M059J (cell line): ENCODE measurements around the gene ACTR1B. TPM values are rescaled to one million over a fixed set of nuclear protein-coding genes. Genes with fewer than 3 reads are reported as not detected.
"Not testable (repeated sequence)": the region's sequence is repeated elsewhere in the genome, so short reads cannot be mapped to it uniquely, and the experiment has no call there.

Experiments used
- DNase-seq: peaks from one replicate; pipeline ENCODE4 v3.0.0-alpha.2; 2012; ENCODE audit warnings: low read depth
- total RNA-seq: library from RNA; depleted of rRNA; stranded (reverse); fragments of >200 nt; shearing (Covaris generic); gene quantifications from 2 replicates; pipeline ENCODE4 v1.2.3, GENCODE V29; 2014

The ACTR1B gene
- total RNA-seq, 1 experiment from 2014 or later, result 52.6 TPM

DNA sequence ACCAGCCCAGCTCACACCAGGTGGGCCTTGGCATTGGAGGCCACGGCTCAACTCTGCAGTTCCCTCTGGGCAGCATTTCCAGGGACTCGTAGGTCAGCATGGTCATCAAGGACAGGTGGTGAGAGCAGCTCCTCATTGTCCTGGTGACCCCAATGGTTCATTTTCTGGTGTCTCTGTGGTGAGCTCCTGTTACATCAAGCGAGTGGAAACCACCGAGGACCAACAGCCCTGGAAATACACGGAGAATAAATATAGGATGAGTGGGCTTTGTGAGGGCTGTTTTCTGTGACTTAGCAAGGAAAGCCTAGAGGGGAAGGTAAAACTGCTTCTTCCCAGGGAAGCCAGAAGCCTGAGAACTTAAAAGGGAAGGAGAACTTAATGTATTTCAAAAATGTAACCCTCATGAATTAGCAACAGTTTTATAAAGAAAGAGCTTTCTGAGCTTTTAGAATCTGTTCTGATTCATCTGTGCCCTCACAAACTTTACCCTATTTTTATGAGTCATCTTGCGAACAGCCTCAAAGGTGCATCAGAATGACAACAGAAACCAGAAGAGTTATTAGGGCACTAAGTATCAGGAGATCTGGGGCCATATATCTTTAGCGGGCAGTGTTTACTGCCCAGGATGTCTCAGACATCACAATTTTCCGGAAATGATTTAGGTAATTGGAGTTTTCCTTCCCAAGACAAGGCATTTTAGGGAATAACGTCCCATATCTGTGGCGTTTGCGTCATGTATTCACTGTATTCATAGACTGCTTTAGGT lies 24.4 kb upstream of the ACTR1B start:
- DNase-seq, result peak; percentile 40

DNA sequence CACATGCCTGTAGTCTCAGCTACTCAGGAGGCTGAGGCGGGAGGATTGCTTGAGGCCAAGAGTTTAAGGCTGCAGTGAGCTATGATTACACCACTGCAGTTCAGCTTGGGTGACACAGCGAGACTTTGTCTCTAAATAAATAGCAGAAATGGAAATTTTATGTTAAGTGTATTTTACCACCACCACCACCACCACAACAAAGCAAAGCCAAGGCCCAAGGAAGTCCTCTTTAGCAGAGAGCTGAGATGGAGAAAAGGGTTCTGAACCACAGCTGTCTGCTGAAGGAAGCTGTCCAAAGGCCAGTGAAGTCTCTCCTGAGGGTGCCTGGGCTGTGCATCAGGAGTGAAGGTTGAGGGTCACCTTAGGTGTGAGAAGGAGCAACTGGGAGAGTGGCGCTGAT lies 23.4 kb upstream of the ACTR1B start:
- DNase-seq, result not testable (repeated sequence)

DNA sequence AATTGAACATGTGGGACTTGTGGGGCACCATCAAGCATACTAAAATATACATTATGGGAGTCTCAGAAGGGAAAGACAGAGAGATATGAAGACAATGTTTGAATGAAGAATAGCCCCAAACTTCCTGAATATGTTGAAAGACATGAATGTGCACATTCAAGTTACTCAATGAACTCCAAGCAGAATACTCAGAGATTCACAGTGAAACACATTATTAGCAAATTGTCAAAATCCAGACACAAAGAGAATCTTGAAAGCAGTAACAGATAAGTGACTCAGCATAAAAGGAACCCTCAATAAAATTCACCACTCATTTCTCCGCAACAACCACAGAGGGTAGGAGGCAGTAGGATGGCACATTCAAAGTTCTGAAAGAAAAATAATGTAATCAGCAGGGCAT lies 14.5 kb upstream of the ACTR1B start:
- DNase-seq, result no peak

DNA sequence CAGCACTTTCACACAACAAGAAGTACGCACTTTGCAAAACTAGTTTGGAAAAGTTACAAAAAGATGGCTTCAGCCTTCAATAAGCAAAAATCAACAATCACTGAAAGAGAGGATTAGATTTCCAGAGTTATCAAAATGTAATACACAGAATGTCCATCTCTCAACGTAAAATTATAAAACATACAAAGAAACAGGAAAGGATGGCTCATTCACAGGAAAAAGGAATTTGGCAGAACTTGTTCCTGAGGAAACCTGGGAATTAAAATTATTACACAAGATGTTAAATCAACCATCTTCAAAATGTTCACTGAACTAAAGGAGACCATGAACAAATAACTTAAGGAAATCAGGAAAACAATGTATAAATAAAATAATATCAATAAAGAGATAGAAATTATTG lies 13.6 kb upstream of the ACTR1B start:
- DNase-seq, result no peak

DNA sequence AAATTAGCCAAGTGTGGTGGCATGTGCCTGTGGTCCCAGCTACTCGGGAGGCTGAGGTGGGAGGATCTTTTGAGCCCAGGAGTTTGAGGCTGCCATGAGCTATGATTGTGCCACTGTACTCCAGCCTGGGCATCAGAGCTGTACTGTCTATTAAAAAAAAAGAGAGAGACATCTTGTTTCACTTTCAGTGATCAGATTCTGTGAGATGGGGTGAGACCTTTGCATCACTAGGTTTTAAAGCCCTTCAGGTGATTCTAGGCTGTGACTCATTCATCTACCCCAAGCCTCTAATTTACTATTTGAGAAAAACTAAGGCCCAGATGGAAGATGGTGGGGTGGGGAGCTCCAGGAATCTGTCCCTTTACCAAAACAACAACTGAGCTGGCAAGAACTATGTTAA lies 12.8 kb upstream of the ACTR1B start:
- no peak for DNase-seq

DNA sequence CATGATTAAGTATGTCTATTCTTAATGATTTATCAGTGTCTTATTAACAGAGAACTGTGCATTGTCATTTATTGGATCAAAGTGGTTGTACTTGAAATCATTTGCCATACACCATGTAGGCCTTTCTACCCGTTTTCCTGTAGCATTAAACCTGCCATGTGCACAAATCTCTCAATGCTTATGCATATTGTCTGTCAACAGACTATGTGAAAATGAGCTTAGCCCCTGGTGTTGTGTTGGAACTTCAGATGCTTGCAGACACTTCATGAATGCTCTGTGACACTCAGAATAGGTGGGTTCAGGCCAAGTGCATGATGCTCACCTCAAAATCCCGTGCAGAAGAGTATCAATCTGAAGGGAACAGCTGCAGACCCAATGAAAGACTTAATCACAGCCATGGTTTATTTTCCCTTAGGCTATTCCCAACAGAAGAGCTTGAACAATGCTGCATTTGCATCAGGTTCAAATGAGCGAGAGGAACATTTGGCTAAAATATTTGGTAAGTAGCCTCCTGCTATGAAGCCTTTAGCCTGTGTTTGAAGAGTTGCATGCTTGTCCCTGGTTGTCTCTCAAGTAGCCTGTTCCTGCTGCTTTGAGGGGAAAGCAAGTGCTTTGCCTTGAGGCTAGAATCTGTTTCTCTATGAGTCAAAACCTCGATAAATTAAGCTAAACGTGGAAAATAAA lies 11.7 kb upstream of the ACTR1B start:
- DNase-seq, result no peak

DNA sequence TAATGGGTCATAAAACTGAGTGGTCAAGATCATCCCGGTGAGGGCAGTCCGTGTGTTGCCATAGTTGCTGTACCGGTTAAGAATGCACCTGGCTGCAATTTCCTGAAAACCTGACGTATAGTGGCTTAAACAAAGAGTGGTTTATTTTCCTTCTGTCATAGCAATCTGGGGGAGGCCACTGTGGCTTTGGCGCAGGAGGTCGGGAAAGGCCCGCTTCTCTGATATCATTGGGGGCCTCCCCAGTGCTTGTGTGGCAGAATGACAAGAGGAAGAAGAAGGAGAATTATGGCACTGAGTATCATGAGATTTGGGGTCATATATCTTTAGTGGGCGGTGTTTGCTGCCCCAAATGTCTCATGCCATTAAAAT lies 10.1 kb upstream of the ACTR1B start:
- no peak for DNase-seq

DNA sequence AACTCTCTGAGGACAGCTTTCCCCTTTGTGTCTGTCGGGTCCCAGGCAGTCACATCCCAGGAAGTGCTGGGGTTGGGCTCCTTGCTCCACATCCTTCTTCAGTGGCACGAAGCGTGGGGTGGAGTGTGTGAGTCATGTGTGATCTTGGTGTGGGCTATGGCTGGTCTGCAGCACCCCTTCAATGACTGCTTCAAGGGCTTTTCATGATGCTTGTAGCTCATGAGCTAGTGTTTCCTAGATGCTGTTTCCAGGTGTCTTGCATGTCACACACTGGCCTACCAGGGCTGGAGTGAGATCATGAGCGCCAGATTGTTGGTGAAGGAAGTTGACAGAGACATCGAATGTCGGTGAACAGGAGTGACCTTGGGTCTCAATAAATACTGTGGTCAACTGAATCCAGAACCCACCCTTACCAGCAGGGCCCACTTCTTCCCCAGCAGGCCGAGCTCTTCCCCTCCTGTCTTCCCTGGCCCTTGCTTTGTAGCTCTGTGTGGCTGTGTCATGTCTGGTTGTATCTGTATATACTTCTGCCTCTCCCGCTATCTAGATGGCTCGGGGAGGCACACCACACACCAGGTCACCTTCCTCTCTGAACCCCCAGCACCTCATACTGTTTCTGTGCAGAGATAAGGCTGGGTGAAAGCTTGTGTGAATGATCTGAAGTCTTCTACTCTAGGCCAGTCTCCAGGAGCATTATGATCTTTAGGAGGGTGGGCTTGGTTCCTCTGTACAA lies 9.5 kb upstream of the ACTR1B start:
- no peak for DNase-seq

DNA sequence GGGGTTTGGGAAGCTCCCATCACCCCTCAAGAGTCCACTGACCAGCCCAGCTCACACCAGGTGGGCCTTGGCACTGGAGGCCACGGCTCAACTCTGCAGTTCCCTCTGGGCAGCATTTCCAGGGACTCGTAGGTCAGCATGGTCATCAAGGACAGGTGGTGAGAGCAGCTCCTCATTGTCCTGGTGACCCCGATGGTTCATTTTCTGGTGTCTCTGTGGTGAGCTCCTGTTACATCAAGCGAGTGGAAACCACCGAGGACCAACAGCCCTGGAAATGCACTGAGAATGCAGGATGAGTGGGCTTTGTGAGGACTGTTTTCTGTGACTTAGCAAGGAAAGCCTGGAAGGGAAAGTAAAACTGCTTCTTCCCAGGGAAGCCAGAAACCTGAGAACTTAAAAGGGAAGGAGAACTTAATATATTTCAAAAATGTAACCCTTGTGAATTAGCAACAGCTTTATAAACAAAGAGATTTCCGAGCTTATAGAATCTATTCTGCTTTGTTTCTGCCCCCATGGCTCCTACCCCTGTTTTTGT lies 8.8 kb upstream of the ACTR1B start:
- DNase-seq, result not testable (repeated sequence)

DNA sequence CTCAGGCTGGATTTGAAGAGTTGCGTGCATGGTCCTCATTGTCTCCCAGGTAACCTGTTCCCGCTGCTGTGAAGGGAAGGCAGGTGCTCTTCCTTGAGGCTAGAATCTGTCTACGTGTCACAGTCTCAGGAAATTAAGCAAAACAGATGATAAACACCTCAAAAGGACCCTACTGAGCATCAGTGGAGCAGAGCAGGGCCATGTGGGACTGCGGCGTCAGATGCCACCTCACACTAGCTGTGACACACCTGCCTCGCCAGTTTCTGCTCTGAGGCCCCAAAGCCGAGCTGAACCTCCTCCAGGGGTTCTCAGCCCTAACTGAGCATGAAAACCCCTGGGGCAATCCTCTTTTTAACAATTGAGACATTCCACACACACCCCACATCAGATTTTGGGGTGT lies 7.7 kb upstream of the ACTR1B start:
- DNase-seq, result no peak

DNA sequence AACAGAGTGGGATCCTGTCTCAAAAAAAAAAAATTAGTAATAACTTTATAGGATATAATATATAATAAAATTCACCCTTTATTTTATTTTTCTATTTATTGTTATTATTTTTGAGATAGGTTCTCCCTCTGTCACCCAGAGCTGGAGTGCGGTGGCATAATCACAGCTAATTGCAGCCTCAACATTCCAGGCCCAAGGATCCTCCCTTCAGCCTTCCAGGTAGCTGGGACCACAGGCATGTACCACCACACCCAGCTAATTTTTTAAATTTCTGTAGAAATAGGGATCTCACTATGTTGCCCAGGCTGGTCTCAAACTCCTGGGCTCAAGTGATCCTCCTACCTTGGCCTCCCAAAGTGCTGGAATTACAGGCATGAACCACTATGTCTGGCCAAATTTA lies 6.6 kb upstream of the ACTR1B start:
- no peak for DNase-seq

DNA sequence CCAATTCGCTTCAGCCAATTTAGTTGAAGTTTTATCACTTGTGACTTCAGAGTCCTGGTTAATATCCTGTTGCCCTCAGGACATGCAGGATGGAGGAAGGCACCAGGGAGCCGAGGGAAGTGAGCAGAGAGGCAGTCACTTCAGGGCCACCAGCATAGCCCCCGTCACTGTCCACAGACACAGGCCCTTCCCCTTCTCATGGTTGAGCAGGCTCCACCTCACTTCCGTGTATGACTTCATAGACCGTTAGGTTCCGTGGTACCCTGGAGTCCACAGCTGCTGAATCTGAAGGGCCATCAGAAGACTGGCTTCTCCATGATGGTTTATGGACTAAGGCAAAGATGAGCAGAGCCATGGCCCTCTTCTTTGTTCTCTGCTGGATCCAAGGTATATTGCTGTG lies 5.6 kb upstream of the ACTR1B start, which contains the start of gene C2orf92:
Gene C2orf92, plus strand, starts transcription at position 266 of the 400 bp plus-strand sequence. Its CDS starts 76 bp downstream, at position 342.
- DNase-seq, result no peak

DNA sequence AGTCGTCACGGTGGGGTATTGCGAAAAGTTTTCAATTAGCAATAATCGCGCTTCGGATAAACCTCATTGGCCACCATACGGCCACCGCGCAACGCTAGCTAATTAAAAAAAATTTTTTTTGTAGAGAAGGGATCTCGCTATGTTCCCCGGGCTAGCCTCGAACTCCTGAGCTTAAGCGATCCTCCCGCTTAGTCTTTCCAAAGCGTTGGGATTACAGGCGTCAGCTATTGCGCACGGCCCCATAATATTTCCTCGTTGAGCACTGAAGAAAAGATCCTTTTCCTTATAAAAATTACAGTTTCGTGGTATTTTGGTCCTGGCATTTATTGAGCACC lies 759 bp upstream of the ACTR1B start:
- DNase-seq, result no peak

DNA sequence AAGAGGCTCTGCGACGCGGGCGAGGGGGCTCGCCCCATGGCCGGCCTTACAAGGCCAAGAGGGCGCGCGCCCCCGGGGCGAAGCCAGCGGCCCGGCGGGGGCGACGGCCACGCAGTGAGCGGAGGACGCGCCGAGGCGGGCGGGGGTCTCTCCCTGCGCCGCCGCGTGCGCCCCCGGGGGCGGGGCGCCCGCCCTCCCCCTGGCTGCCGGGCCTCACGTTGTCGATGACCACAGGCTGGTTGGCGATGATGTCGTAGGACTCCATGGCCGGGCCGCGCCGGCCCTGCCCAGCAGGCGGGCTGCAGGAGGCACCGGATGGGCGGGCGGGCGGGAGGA lies 250 bp downstream of the ACTR1B start:
- DNase-seq, result no peak

DNA sequence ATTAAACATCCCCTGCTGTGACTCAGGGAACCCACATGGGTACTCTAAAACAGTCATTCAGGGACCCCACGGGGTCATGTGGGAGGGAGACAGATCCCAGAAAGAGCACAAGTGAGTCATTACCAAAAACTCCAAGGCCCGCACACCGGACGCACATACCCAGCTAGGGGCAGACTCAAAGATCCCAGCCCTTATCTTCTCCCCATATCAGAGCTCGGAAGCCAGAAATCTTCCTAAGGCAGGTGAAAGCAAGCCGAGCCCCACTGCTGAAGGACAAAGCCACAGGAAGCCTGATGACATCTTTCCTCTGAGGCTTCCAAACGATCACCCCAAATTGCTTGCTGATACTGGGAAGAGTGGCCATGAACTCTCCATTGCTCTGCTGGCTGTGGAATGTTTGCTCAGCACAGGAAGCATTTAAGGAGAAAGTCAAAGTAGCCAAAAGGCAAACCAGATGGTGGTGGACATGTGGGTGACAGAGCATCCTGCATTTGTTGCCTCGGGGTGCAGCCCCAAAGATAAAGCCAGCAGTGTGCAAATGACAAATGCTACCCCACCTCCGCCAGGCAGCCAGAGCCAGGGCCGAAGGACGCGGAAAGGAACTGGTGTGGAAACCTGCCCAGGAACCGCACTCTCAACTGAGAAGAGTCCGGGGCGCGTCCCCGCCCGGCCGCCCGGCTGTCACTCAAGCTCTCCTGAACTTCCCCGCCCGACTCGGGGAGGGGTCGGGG lies 784 bp downstream of the ACTR1B start:
- peak; percentile 97 for DNase-seq

DNA sequence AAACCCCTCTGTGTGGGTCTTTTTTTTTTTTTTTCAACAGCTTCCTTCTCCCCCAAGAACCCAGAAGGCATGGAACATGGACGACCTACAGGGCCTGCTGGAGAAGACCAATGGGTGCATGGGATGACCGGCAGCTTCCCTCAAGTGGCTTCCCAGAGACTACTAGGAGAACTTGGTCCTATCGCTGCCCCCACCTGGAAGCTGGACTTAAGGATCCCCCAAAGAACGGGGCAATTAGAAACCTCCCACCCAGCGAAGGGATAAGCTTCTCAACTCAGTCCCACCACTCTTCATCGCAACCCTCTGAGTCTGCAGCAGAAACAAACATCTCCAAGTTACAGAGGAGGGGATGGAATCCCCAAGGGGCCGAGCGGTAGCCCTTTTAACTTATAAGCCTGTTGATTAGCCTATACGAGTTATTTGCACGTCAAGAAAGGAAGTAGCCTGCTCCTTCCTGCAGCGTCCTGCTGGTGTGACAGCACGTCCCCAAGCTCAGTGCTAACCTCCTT lies 1.4 kb downstream of the ACTR1B start:
- DNase-seq, result no peak

DNA sequence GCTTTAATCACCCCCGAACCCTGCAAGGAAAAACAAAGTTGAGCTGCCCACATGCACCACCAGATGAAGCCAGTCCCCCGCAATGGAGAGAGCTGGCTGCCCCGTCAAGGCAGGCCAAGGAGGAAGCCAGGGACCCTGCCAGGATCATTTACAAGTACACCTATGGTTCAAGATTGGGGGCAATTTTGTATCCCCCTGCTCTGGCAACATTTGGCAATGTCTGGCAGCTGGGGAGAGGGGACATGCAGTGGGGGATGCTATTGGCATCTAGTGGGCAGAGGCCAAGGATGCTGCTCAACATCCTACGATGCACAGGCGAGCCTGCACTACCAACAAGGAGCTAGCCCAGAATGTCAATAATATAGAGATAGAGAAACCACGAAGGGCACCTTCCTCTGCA lies 1.9 kb downstream of the ACTR1B start:
- DNase-seq, result no peak

DNA sequence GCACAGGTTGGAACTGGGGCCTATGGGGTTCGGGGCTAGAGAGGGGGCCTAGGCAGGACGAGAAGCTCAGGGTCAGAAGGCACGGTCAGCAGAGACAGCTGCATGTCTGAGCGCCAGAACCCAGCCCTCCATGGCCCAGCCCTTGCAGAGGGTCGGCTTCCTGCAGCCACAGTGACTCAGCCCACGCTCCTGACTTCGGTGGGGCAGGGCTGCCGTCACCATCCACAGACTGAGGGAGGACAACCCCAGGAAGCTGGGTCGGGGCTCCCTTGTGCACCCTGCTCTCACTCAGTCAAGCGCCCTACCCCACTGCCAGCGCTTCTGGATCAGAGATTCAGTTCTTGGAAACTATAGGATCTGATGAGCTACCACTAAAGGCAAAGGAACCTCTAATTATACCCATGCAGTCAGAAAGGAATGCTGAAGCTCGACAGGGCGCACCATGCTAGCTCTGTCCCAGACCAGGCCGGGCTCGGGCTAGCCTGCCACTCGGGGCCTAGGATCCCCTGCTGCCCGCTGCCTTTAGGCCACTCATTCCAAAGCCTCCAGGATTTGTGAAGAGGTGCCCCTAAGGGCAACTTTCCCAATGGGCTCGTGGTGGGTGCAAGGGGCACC lies 3.0 kb downstream of the ACTR1B start:
- no peak for DNase-seq

DNA sequence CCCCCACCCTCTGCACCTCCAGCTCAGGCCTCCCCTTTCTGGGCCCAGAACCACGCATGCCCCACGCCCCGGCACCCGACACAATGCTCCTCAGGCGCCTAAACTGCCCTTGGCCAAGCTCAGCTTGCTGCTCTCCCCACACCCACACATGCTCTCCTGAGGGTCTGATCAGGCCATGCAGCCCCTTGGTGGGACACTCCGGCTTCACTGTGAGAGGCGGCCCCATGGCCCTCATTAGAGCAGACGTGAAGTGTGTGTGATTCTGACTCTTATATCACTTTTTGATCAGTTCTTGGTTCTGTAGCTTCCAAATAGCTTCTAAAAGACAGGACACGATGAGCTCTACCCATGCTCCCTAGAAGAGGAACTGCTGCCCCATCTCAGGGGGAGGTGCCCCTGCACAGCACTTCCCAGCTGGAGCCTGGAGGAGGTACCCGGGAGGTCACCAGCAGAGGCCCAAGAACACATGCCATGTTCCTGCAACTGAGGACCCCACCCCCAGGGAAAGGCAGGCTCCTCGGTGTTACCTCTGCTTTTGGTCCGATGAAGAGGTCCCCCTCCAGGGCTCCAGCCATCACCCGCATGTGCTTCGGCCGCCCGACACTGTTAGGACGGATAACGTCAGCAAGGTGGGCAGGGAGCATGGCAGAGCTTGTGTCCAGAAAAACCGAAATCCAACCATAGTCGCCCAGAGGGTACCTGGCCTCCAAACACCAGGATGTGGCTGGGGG lies 3.6 kb downstream of the ACTR1B start:
- no peak for DNase-seq

DNA sequence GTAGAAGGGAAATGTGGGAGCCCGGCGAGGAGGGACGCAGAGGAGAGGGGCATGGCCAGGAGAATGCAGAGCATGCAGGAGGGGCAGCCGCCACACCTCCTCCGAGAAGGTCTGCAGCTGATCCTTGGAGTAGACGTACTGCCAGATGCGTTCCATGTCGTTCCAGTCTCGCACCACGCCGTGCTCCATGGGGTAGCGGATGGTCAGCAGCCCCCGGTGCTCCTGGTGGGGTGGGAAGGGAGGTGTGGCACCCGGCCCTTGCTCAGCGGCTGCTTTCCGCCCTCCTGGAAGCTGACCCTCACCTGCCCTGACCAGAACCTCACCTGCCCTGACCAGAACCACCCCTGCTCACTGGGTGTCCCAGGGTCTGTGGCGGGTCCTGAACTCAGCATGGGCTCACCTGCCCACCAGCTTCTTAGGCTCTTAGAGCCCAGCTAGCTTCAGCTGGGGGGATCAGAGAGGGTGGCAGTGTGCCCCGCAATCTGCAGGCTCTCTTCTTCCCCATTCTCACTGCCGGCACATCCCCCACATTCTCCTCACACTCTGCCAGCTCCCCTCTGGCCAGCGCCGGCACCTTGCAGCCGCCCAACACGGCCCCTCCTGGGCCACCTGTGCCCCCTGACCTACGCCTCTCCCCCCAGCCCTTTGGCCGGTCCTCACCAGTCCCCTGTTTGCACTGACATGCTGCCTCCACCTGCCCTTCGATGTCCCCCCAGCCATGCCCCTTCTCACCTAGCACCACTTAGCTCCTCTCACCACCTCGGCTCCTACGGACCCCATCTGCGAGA lies 4.4 kb downstream of the ACTR1B start:
- no peak for DNase-seq
